C4-2B (cell line): ENCODE results near the gene IL1RAPL2.

Experiments used
- ZFX ChIP-seq: fragments of 450-650 bp; IDR thresholded peaks from 2 replicates; pipeline ENCODE4 v1.6.1; 2017
- TF ChIP-seq, protein P1 (sequence below): fragments of 450-650 bp; conservative IDR thresholded peaks from 2 replicates; pipeline ENCODE4 v1.5.1; 2017; ENCODE audit warnings: mild to moderate bottlenecking

DNA sequence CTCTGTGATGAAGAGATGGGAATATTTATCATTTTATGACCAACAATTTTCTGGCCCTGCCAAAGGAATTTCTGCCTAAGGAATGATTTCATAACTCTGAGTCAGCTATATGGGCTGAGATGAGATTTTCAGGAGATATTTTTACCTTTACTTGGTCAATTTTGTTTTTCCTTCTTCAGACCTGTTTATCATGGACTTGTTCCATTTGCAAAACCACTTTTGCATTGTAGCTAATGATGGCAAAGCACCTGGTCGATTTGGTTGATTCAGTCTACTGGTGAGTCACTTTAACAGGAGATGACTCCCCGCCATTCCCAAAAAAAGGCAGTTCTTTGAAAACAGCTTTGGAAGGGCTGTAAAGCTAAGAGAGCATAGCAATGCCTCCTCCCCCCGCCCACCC, 601.2 kb downstream of the IL1RAPL2 start:
- TF ChIP-seq, protein P1, sequence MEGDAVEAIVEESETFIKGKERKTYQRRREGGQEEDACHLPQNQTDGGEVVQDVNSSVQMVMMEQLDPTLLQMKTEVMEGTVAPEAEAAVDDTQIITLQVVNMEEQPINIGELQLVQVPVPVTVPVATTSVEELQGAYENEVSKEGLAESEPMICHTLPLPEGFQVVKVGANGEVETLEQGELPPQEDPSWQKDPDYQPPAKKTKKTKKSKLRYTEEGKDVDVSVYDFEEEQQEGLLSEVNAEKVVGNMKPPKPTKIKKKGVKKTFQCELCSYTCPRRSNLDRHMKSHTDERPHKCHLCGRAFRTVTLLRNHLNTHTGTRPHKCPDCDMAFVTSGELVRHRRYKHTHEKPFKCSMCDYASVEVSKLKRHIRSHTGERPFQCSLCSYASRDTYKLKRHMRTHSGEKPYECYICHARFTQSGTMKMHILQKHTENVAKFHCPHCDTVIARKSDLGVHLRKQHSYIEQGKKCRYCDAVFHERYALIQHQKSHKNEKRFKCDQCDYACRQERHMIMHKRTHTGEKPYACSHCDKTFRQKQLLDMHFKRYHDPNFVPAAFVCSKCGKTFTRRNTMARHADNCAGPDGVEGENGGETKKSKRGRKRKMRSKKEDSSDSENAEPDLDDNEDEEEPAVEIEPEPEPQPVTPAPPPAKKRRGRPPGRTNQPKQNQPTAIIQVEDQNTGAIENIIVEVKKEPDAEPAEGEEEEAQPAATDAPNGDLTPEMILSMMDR: no peak
- TF ChIP-seq ZFX: no peak
